Right lung (tissue), 5 donors: ENCODE results near the gene TEKT2. TPM values are rescaled to one million over a fixed set of nuclear protein-coding genes. Genes with fewer than 3 reads are reported as not detected.

Experiments used
- DNase-seq, 2 donors: peaks; one replicate each; pipeline ENCODE4 v3.0.0-alpha.2; 2013
- polyA plus RNA-seq, 5 donors: library from polyadenylated mRNA; unstranded; fragments of 120-200 nt; gene quantifications; one replicate each; pipeline versions ENCODE4 v1.2.1 to v1.2.3, GENCODE V29; 2013; ENCODE audit warnings: inconsistent platforms in 1 of 5, low replicate concordance in 1 of 5; ENCODE audit not compliant: insufficient read length in 5 of 5, insufficient read depth in 1 of 5

Gene TEKT2
- polyA plus RNA-seq, 5 donors, result 6.0 to 15.6 (median 11.3) TPM

- DNase-seq, result no peak
Observed at GRCh38 chr1:36126797-36127500, 43.1 kb downstream of the TEKT2 start.

GRCh38 chr1:36128126-36128904 lies 44.4 kb downstream of the TEKT2 start:
- DNase-seq, result no peak

- DNase-seq, result no peak
Observed at GRCh38 chr1:36128905-36129206, 45.0 kb downstream of the TEKT2 start.

- no peak for DNase-seq
Observed at GRCh38 chr1:36132029-36132428, 48.1 kb downstream of the TEKT2 start.

- DNase-seq, result no peak
Observed at GRCh38 chr1:36133484-36133883, 49.6 kb downstream of the TEKT2 start.

- DNase-seq, result no peak
Observed at GRCh38 chr1:36134031-36134430, 50.1 kb downstream of the TEKT2 start.

GRCh38 chr1:36134505-36135329 lies 50.8 kb downstream of the TEKT2 start:
- DNase-seq, result peak in 1 of 2 donors; percentile 45

GRCh38 chr1:36135330-36135667 lies 51.4 kb downstream of the TEKT2 start:
- DNase-seq, result no peak

- no peak for DNase-seq
Observed at GRCh38 chr1:36135796-36136195, 51.9 kb downstream of the TEKT2 start.

- DNase-seq, result no peak
Observed at GRCh38 chr1:36136535-36136934, 52.6 kb downstream of the TEKT2 start.

- DNase-seq, result no peak
Observed at GRCh38 chr1:36137226-36137625, 53.3 kb downstream of the TEKT2 start.

- DNase-seq, result no peak
Observed at GRCh38 chr1:36137776-36138175, 53.9 kb downstream of the TEKT2 start.

Other genes starting within 250 kb of the TEKT2 start
- gene AGO1, start 200.9 kb upstream of the TEKT2 start, polyA plus RNA-seq, result 10 to 100 TPM; 15.8 to 22.9 (median 19.0) TPM
- 10 to 100 TPM; 10.5 to 21.7 (median 20.5) TPM for gene AGO3, start 153.0 kb upstream of the TEKT2 start, polyA plus RNA-seq
- 10 to 100 TPM; 22.5 to 33.7 (median 31.6) TPM for gene ADPRS, start 4.8 kb downstream of the TEKT2 start, polyA plus RNA-seq
- 1 to 10 TPM in 3 of 5 donors, under 1 TPM in 2; 0.58 to 1.2 (median 1.1) TPM for gene COL8A2, start 41.1 kb downstream of the TEKT2 start, polyA plus RNA-seq
- 10 to 100 TPM; 45.0 to 56.6 (median 52.9) TPM for gene TRAPPC3, start 65.4 kb downstream of the TEKT2 start, polyA plus RNA-seq
- gene MAP7D1, start 72.1 kb downstream of the TEKT2 start, polyA plus RNA-seq, result 10 to 100 TPM; 49.6 to 82.4 (median 52.3) TPM
- 100 to 1,000 TPM; 112 to 165 (median 154) TPM for gene THRAP3, start 140.3 kb downstream of the TEKT2 start, polyA plus RNA-seq
- 10 to 100 TPM; 12.3 to 20.9 (median 18.4) TPM for gene SH3D21, start 222.3 kb downstream of the TEKT2 start, polyA plus RNA-seq
- 10 to 100 TPM; 22.1 to 81.6 (median 33.3) TPM for gene EVA1B, start 239.6 kb downstream of the TEKT2 start, polyA plus RNA-seq